Sigmoid colon (tissue), 4 donors: Measurements from ENCODE around the gene HELT.

ENCODE experiments used
- POLR2A ChIP-seq, 2 donors: fragments of 450-650 bp; IDR thresholded peaks; one replicate each; pipeline ENCODE4 v1.6.1; 2016; ENCODE audit warnings: antibody characterized with exemption in 2 of 2, mild to moderate bottlenecking in 2 of 2, moderate library complexity in 2 of 2
- POLR2AphosphoS5 ChIP-seq, 4 donors: sonication (generic); formaldehyde crosslinking; IDR thresholded peaks; one replicate each; pipeline ENCODE4 v1.6.1; 2017; ENCODE audit warnings: antibody characterized with exemption in 4 of 4
- TF ChIP-seq, protein P1 (sequence below), 4 experiments: fragments of 450-650 bp in 3 of 4; fragments of 200-600 bp in 1 of 4; IDR thresholded peaks; one replicate each; pipeline ENCODE4 v1.5.1; 2016 to 2019; ENCODE audit warnings: antibody characterized with exemption in 4 of 4, mild to moderate bottlenecking in 3 of 4, moderate library complexity in 2 of 4

DNA sequence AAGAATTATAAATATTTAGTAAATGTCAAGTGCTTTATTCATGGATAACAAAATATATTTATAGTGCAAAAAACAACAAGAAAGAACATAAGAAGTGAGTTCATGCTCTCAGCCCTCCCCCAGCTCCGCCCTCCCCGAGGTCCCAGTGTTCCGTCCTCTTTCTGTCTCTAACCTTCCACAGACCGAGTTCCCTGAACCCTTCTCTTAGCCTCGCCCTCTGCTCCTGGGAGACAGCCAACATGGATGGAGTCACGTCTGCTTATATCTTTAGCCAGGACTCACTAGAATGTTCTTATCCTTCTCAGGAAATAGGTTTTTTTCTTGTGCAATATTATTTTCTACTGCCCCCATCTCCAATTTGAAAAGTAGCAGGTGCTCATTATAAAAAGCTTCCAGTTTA lies 40.1 kb upstream of the HELT start:
- TF ChIP-seq, protein P1, sequence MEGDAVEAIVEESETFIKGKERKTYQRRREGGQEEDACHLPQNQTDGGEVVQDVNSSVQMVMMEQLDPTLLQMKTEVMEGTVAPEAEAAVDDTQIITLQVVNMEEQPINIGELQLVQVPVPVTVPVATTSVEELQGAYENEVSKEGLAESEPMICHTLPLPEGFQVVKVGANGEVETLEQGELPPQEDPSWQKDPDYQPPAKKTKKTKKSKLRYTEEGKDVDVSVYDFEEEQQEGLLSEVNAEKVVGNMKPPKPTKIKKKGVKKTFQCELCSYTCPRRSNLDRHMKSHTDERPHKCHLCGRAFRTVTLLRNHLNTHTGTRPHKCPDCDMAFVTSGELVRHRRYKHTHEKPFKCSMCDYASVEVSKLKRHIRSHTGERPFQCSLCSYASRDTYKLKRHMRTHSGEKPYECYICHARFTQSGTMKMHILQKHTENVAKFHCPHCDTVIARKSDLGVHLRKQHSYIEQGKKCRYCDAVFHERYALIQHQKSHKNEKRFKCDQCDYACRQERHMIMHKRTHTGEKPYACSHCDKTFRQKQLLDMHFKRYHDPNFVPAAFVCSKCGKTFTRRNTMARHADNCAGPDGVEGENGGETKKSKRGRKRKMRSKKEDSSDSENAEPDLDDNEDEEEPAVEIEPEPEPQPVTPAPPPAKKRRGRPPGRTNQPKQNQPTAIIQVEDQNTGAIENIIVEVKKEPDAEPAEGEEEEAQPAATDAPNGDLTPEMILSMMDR (IDR thresholded peaks at IDR 0.05) = no peak
- TF ChIP-seq POLR2AphosphoS5 (IDR thresholded peaks at IDR 0.05) (no peak), POLR2A (IDR thresholded peaks at IDR 0.05) (no peak)
